ENCODE data around the gene TRIM49D1.
"Not testable (repeated sequence)": the region's sequence is repeated elsewhere in the genome, so short reads cannot be mapped to it uniquely, and the experiment has no call there.

- TF ChIP-seq, protein P1, sequence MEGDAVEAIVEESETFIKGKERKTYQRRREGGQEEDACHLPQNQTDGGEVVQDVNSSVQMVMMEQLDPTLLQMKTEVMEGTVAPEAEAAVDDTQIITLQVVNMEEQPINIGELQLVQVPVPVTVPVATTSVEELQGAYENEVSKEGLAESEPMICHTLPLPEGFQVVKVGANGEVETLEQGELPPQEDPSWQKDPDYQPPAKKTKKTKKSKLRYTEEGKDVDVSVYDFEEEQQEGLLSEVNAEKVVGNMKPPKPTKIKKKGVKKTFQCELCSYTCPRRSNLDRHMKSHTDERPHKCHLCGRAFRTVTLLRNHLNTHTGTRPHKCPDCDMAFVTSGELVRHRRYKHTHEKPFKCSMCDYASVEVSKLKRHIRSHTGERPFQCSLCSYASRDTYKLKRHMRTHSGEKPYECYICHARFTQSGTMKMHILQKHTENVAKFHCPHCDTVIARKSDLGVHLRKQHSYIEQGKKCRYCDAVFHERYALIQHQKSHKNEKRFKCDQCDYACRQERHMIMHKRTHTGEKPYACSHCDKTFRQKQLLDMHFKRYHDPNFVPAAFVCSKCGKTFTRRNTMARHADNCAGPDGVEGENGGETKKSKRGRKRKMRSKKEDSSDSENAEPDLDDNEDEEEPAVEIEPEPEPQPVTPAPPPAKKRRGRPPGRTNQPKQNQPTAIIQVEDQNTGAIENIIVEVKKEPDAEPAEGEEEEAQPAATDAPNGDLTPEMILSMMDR (IDR thresholded peaks at IDR 0.05 in 4 of 5, conservative IDR thresholded peaks at IDR 0.05 in 1 of 5): not testable (repeated sequence)
- not testable (repeated sequence) for TF ChIP-seq POLR2A (IDR thresholded peaks at IDR 0.05)
Measured at GRCh38 chr11:89923764-89924163, 1.7 kb upstream of the TRIM49D1 start, which contains the start of gene TRIM49D2.
